ENCODE data around the gene TNS4. TPM values are rescaled to one million over a fixed set of nuclear protein-coding genes. Genes with fewer than 3 reads are reported as not detected.

The TNS4 gene
- total and polyA plus RNA-seq, 9 of the 15 experiments (the other 6 are each of a cell fraction or from before 2014, with no cell fraction given) = 0.04 to 0.73 (median 0.24) TPM; not detected in 1

- TF ChIP-seq ARID3A (IDR thresholded peaks at IDR 0.05; ENCODE audit: borderline replicate concordance, low read depth, low read length) = peak; percentile 82
- peak; percentile 41; the same call in 1 of the 2 replicates for TF ChIP-seq MYNN (IDR thresholded peaks at IDR 0.05)
- no peak for TF ChIP-seq MYNN (CRISPR knock-in tag; IDR thresholded peaks at IDR 0.05)
- TF ChIP-seq GABPB1 (CRISPR knock-in tag; IDR thresholded peaks at IDR 0.05) = no peak
- TF ChIP-seq HMGN3 (IDR thresholded peaks at IDR 0.05; ENCODE audit: borderline replicate concordance, extremely low read depth, insufficient read length, low read depth, low read length) = peak; percentile 47
- TF ChIP-seq EGR1 (conservative IDR thresholded peaks at IDR 0.05) = no peak
- TF ChIP-seq ZNF23 (CRISPR knock-in tag; IDR thresholded peaks at IDR 0.05) = no peak
- TF ChIP-seq HSF4 (CRISPR knock-in tag; IDR thresholded peaks at IDR 0.05; ENCODE audit: borderline replicate concordance) = no peak
- 0 out of 2 replicates have a peak, but pooled peaks have one; percentile 15 for TF ChIP-seq ZKSCAN1 (IDR thresholded peaks at IDR 0.05; ENCODE audit: low read depth, low read length)
- TF ChIP-seq MITF (IDR thresholded peaks at IDR 0.05) = peak; percentile 23; the same call in 1 of the 2 replicates
- no peak for TF ChIP-seq ZNF76 (CRISPR knock-in tag; IDR thresholded peaks at IDR 0.05; ENCODE audit: borderline replicate concordance)
- peak; percentile 78; the same call in 1 of the 2 replicates for TF ChIP-seq RREB1 (CRISPR knock-in tag; IDR thresholded peaks at IDR 0.05)
- TF ChIP-seq ETV6 (IDR thresholded peaks at IDR 0.05; ENCODE audit: borderline replicate concordance in 1 of 2, low read depth in 2 of 2, low read length in 1 of 2) = peak; percentile 85 to 99; a peak in 3 of 4 replicates
- no peak for TF ChIP-seq ETV6 (CRISPR knock-in tag; IDR thresholded peaks at IDR 0.05; ENCODE audit: borderline replicate concordance)
Measured at GRCh38 chr17:40516581-40517285, 15.3 kb upstream of the TNS4 start (continued).

Measured in K562 (cell line).